ENCODE results near the gene COG3.

COG3 gene

DNA sequence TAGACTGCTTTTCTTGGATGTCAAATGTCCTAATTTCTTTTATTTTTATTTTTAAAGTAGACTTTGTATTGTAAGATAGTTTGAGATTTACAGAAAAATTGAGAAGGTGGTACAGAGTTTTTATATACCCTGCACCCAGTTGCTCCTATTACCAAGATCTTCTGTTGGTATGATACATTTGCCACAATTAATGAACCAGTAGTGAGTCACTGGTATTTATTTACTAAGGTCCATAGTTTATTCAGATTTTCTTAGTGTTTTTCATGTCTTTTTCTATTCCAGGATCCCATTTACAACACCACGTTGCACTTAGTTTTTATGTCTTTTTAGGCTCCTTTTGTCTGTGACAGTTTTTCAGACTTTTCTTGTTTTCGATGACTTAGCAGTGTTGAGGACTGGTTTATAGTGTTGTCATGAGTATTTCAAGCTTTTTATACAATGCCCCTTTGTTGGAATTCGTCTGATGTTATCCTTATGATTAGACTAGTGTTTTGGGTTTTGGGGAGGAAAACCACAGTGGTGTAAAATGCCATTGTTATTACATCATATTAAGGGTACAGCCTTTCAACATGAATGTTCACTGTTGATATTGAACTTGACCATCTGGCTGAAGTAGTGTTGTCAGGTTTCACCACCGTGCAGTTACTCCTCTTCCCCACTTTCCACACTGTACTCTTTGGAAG, 35.9 kb downstream of the COG3 start:
- no peak for DNase-seq

GRCh38 chr13:45501175-45501526, 36.4 kb downstream of the COG3 start:
- no peak for DNase-seq

- DNase-seq: no peak
These were observed 38.9 kb downstream of the COG3 start for GRCh38 chr13:45503658-45504057.

GRCh38 chr13:45506811-45507210, 42.1 kb downstream of the COG3 start:
- no peak for DNase-seq

- no peak for DNase-seq
These were observed 44.0 kb downstream of the COG3 start for GRCh38 chr13:45508776-45509175.

DNA sequence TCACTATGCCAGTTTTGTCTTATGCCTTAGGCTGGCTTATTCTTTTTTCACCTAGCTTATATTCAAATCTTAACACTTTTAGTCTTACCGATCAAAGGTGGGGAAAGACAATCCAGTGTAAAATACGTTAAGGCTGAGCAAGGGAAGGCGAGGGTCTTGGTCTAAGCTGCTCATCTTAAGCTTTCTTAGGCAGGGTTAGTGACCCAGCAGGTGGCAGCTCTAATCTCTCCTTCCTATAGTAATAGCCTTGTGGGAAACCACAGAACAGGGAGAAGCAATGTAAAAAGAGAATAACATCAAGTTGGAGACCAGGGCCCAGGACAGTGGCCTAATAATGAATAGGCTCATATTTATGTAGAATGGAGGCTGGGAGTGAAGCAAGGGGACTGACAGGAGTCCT, 45.9 kb downstream of the COG3 start:
- DNase-seq: no peak

DNA sequence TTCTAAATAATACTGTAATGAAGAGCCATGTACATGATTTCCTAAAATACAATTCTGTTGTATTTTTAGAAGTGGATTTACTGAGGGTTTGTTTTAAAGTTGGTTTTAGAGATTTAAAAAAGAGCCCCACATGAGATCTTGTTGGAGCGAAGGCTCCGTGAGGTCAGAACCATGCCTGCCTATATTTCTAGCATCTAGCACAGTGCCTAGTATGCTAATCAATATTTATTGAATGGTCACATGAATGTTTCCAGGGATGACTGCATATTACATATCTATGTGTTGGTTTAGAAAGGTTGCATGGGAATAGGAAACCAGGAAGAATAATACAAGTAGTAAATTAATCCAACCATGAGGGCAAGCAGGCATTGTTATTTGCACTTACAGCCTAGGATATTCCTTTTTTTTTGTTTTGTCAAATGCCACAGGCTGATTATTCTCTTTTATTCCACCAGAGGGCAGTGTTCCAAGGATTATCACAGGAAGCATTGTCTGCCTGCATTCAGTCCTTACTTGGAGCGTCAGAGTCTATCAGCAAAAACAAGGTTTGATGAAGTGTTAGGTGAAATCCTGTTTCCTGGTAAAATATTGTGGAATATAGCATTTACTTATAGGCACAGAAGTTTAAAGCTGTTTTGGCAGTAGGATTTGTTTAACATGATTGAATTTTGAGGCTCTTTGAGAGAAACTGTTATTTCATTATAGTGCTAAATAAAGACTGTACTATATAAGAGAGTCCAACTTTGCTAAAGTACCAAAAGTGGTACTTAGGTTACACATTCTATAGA, 46.8 kb downstream of the COG3 start:
- DNase-seq: peak in 10 of 58 donors; percentile 2 to 67 (median 16)

DNA sequence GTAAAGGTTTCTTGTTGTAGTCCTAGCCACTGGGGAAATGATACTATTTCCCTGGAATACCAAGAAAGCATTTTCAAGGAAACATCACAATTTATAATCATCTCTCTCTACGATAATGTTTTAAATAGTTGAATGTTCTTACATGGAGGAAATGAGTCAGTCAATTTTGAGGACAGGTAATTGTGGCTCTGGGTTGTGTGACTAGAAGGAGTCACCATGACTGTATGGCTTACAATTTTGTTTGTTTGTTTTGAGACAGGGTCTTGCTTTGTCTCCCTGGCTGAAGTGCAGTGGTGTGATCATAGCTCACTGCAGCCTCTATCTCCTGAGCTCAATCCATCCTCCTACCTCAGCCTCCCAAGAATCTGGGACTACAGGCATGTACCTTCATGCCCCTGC, 47.4 kb downstream of the COG3 start:
- DNase-seq: no peak

DNA sequence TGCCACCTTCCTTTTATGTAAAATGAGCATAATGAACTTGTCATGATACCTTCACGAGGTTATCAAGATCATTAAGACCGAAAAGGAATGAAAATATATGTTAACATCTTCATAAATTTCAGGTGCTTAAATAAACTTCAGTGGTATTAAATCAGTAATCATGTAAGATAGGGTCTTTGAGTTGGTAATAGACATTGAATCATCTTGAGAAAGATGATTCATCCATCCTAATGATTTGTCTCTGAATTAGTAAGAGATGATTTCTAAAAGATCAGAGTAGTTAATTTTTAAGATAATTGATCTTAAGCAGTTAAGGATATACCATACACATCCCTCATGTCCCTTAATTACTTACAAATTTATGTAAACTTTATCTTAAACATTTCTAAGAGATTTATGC, 52.0 kb downstream of the COG3 start:
- no peak for DNase-seq

DNA sequence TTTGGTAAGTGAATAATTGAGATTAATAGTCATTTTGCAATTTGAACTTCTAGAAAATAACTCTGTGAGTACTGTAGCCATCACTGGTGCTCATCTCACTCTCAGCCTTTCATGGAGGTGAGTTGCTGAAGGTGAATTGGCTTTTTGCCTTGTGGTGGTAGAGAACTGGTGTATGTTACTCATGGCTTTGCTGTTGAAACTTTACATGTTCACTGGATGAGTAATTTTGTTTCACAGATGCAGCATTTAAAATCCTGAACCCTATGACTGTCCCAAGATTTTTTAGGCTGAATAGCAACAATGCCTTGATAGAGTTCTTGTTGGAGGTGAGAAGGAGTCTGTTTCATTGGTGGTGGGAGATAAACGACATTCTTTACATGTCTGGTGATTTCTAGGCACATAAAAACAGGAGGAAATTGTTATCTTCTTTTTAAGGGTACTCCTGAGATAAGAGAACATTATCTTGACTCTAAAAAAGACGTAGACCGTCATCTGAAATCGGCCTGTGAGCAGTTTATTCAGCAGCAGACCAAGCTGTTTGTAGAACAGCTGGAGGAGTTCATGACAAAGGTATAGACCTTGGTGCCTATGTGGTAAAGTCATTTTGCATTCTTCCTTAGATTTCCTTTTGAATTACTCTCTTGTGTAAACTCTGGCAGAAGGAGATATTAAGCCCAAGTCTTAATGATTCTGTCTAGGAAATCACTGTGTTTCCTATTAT, 53.9 kb downstream of the COG3 start:
- DNase-seq: no peak

- DNase-seq: no peak
These were observed 54.8 kb downstream of the COG3 start for GRCh38 chr13:45519493-45519892.

GRCh38 chr13:45521297-45521696, 56.6 kb downstream of the COG3 start:
- DNase-seq: no peak

DNA sequence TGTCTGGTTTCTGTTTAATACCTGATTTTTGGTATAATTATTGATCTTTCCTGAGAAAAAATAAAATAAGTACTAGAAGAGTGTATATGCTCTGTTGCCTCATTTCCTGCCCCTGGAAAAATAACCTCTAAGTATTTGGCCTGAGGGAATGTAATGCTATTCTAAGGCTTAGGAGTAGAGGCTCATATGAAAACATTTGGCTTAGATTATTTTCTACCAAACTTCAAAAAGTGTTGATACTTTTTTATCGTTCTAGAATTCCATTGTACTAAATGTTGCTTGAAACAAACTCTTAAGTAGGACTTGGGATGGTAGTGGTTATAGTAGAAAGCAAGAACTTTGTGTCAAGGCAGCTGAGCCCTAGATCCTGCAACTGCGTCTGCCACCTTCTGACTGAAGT, 57.8 kb downstream of the COG3 start:
- DNase-seq: no peak

DNA sequence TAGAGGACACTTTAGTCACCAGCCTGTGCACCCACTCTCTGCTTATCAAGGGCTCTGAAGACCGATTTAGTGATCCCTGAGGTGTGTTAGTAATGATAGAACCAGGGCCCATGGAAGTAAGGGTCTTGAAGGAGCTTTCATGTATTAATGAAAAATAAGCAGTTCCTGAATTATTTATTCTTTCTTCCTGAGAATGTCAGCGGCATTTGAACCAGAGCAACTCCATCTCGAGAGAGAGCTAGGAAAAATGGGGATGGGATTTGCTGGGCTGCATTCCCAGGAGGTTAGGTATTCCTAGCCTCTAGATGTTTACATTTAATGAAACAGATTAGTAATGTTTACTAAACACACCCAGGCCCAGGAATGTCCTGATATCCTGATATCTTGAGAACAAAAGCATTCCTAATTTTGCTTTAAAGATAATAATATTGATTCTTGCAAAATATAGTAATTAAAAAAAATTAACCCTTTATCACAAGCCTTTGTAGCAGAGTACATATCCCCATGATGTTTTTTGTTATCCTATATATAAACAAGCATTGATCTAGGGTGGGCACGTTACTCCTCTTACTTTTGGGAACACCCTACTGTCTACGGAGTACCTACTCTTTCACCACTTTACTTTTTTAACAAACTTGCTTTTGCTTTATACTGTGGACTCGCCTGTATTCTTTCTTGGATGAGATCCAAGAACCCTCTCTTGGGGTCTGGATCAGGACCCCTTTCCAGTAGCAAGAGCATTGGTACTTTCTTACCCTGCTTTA, 63.1 kb downstream of the COG3 start:
- no peak for DNase-seq

DNA sequence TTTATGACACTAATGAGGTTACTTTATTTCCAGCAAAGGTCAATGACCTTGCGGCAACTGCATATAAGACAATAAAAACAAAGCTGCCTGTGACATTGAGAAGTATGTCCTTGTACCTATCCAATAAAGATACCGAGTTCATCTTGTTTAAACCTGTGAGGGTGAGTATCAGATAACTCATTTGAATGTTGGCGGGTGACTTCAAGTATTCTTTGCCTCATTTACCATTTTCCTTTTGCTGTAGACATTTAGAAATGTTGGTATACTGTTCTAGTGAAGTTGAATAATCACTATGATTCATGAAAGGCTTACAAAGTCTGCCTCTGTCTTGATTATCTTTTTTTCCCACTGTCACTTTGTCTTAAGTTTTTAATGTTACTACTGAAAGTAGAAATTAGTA, 65.0 kb downstream of the COG3 start:
- DNase-seq: no peak

DNA sequence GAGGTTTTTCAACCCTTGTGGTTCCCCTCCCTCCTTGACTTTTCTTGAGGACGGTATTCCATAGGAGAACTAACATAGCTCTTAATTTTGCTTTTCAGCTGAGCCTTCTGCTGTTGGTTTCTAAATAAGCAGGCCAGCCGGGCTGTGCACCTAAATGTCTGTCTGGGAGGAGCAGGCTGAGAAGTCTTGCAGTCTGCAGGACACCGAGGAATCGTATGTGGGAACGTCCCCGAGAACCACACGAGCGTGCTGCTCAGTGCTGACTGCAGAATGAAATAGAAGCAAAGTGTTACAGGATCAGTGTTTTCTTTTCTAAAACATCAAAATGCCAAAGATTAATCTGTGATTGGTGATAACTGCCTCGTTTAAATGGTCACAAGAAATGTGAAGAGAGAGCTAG, 69.9 kb downstream of the COG3 start:
- DNase-seq: no peak

GRCh38 chr13:45536224-45536623, 71.5 kb downstream of the COG3 start:
- DNase-seq: no peak

- no peak for DNase-seq
These were observed 72.8 kb downstream of the COG3 start for GRCh38 chr13:45537516-45537915.

GRCh38 chr13:45538382-45538781, 73.6 kb downstream of the COG3 start:
- DNase-seq: no peak

GRCh38 chr13:45540195-45540594, 75.5 kb downstream of the COG3 start:
- DNase-seq: no peak

- no peak for DNase-seq
These were observed 76.1 kb downstream of the COG3 start for GRCh38 chr13:45540864-45541263.

GRCh38 chr13:45541806-45542205, 77.1 kb downstream of the COG3 start:
- DNase-seq: no peak
